Prostate gland (tissue), 2 donors: Measurements from ENCODE around the gene ESPNL. TPM values are rescaled to one million over a fixed set of nuclear protein-coding genes. Genes with fewer than 3 reads are reported as not detected.

Experiments
- DNase-seq: peaks from one replicate; pipeline ENCODE4 v3.0.0-alpha.2; 2019; ENCODE audit warnings: low spot score
- H3K27ac ChIP-seq, 2 donors: fragments of 200-600 bp; sonication (generic); 2 replicates each; pipeline ENCODE4 v1.5.1; 2017 to 2019
- H3K27me3 ChIP-seq: fragments of 200-600 bp; sonication (generic); replicated peaks from 2 replicates; pipeline ENCODE4 v1.5.1; 2019; ENCODE audit not compliant: insufficient read depth
- H3K36me3 ChIP-seq, 2 donors: fragments of 200-600 bp; sonication (generic); 1 replicate in 1 of 2; 2 replicates in 1 of 2; pipeline versions ENCODE4 v1.5.1 to v1.8.1; 2017 to 2019
- H3K4me1 ChIP-seq: fragments of 200-600 bp; sonication (generic); replicated peaks from 2 replicates; pipeline ENCODE4 v1.5.1; 2019
- H3K4me3 ChIP-seq, 2 donors: fragments of 200-600 bp; sonication (generic); 2 replicates each; pipeline ENCODE4 v1.5.1; 2017 to 2019
- H3K9me3 ChIP-seq: fragments of 200-600 bp; sonication (generic); 2 replicates; pipeline ENCODE4 v1.5.1; 2017
- POLR2A ChIP-seq: fragments of 450-650 bp; IDR thresholded peaks from one replicate; pipeline ENCODE4 v1.6.1; 2016; ENCODE audit warnings: antibody characterized with exemption, mild to moderate bottlenecking
- POLR2AphosphoS5 ChIP-seq: sonication (generic); formaldehyde crosslinking; IDR thresholded peaks from one replicate; pipeline ENCODE4 v1.6.1; 2017; ENCODE audit warnings: antibody characterized with exemption
- WGBS: methylation state at CpG from one replicate; pipeline ENCODE4 v1.1.5; 2018; 5-methylcytosine and 5-hydroxymethylcytosine counted together
- intact Hi-C: fragments of 100-400 bp; cut with DNase I; formaldehyde crosslinking; loops from one replicate; pipeline ENCODE4 v1.14.2; 2022
- total RNA-seq, 2 donors: library from RNA; depleted of rRNA; stranded (reverse); fragments of >200 nt; gene quantifications; one replicate each; pipeline ENCODE4 v1.1.0, GENCODE V29; 2016
- TF ChIP-seq, protein P1 (sequence below), 4 experiments: fragments of 200-600 bp in 2 of 4; fragments of 450-650 bp in 2 of 4; sonication (generic) in 2 of 4; IDR thresholded peaks; 1 replicate in 3 of 4; 2 replicates in 1 of 4; pipeline ENCODE4 v1.5.1; 2016 to 2019; ENCODE audit warnings: antibody characterized with exemption in 4 of 4, mild to moderate bottlenecking in 2 of 4, moderate library complexity in 2 of 4

Gene ESPNL
- total RNA-seq, 2 donors from 2014 or later = 0.68 to 3.9 TPM

DNA sequence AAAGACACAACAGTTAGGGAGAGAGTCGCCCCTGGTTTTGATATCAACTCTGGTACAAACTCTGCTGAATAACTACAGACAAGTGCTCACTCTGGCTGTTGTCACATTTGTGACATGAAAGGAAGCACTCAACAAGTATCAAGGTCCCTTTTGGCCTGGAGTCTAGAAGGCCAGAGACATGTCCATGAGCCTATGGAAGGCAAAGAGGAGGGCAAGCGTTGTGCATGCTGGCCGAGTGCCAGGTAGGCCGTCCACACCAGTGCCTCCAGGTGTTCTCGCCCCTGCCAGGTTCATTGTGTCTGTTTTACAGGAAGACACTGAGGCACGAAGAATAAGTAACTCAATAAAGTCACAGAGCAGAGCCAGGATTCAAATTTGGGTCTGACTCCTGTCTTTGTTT is 82.2 kb downstream of the ESPNL start:
- H3K27me3 ChIP-seq = no peaks in the 10 kb centered on the region
- DNase-seq = no peak
- TF ChIP-seq POLR2A (no peak), POLR2AphosphoS5 (no peak)
- TF ChIP-seq, protein P1, sequence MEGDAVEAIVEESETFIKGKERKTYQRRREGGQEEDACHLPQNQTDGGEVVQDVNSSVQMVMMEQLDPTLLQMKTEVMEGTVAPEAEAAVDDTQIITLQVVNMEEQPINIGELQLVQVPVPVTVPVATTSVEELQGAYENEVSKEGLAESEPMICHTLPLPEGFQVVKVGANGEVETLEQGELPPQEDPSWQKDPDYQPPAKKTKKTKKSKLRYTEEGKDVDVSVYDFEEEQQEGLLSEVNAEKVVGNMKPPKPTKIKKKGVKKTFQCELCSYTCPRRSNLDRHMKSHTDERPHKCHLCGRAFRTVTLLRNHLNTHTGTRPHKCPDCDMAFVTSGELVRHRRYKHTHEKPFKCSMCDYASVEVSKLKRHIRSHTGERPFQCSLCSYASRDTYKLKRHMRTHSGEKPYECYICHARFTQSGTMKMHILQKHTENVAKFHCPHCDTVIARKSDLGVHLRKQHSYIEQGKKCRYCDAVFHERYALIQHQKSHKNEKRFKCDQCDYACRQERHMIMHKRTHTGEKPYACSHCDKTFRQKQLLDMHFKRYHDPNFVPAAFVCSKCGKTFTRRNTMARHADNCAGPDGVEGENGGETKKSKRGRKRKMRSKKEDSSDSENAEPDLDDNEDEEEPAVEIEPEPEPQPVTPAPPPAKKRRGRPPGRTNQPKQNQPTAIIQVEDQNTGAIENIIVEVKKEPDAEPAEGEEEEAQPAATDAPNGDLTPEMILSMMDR (IDR thresholded peaks at IDR 0.05) = no peak
- no peak overlapping the region for H3K4me3 ChIP-seq
- WGBS = 75% methylated on average over 6 of the region's 6 CpGs
- H3K36me3 ChIP-seq = peaks cover 11 to 26% of the 10 kb centered on the region in 2 donors
- no peaks in the 10 kb centered on the region for H3K9me3 ChIP-seq
- no peak overlapping the region for H3K27ac ChIP-seq
- H3K4me1 ChIP-seq = no peaks in the 10 kb centered on the region
- intact Hi-C loops = no loop called here

Other genes starting within 250 kb of the ESPNL start
- 100 to 1,000 TPM in 1 of 2 donors, 10 to 100 TPM in 1; 75.3 to 300 TPM for gene RAMP1, start 240.7 kb upstream of the ESPNL start, total RNA-seq
- gene UBE2F, start 133.3 kb upstream of the ESPNL start, total RNA-seq = 10 to 100 TPM; 45.2 to 73.2 TPM
- 10 to 100 TPM; 11.5 to 16.1 TPM for gene SCLY, start 39.3 kb upstream of the ESPNL start, total RNA-seq
- 1 to 10 TPM in 1 of 2 donors, under 1 TPM in 1; 0.23 to 1.9 TPM for gene KLHL30, start 38.3 kb downstream of the ESPNL start, total RNA-seq
- 1 to 10 TPM in 1 of 2 donors, not detected in 1; 7.7 TPM for gene ERFE, start 58.6 kb downstream of the ESPNL start, total RNA-seq
- 10 to 100 TPM; 33.6 to 41.8 TPM for gene ILKAP, start 103.4 kb downstream of the ESPNL start, total RNA-seq
- 10 to 100 TPM in 1 of 2 donors, 1 to 10 TPM in 1; 2.9 to 17.7 TPM for gene HES6, start 139.7 kb downstream of the ESPNL start, total RNA-seq
- 10 to 100 TPM; 24.0 to 53.1 TPM for gene PER2, start 188.3 kb downstream of the ESPNL start, total RNA-seq
- gene TRAF3IP1, start 220.2 kb downstream of the ESPNL start, total RNA-seq = 10 to 100 TPM; 14.4 to 18.5 TPM